Hepatocyte (in vitro differentiated cells): ENCODE measurements around the gene TFEB.

Experiments used
- EZH2 ChIP-seq: fragments of 200-600 bp; sonication (generic); IDR thresholded peaks from 2 replicates; pipeline ENCODE4 v1.6.1; 2016; ENCODE audit warnings: antibody characterized with exemption, mild to moderate bottlenecking, borderline replicate concordance
- TF ChIP-seq, protein P1 (sequence below): fragments of 200-600 bp; sonication (generic); IDR thresholded peaks from 2 replicates; pipeline ENCODE4 v1.5.1; 2016; ENCODE audit warnings: antibody characterized with exemption, mild to moderate bottlenecking; ENCODE audit not compliant: poor library complexity

DNA sequence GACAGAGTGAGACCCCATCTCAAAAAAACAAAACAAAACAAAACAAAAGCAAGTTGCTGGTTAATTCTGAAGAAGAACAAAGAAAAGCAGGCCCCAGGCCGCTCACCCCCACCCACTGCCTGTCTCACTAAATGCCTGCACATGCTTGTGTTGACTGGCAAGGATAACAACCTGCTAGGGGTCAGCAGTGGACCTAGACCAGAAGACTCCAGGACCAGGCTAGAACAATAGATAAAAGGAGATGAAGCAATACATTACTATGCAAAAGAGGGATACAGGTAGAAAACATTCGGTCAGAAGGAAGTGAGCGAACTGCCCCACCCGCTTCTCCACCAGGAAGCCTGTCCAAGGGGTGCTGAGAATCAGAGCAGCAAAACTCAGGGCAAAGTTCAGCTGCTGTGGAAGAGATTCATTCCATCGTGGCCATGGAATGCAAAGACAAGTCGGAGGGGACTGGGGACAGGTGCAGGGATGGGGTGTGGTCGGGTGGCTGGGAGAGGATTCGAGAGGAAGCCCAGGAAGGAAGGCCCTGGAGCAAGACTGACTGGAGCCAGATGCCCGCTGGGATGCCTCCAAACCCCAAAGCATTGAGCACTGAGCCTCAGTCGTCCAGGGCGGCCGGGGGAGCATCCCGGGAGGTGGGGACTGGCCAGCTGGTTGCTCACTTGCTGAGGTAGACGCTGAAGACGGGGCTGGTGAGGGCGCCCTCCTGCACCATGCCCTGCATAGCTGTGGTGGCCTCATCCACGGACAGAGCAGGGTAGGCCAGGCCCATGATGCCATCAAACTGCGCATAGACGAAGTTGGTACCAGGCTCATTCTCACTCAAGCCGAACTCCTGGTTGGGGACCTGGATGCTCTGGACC, 6.5 kb upstream of the TFEB start:
- TF ChIP-seq, protein P1, sequence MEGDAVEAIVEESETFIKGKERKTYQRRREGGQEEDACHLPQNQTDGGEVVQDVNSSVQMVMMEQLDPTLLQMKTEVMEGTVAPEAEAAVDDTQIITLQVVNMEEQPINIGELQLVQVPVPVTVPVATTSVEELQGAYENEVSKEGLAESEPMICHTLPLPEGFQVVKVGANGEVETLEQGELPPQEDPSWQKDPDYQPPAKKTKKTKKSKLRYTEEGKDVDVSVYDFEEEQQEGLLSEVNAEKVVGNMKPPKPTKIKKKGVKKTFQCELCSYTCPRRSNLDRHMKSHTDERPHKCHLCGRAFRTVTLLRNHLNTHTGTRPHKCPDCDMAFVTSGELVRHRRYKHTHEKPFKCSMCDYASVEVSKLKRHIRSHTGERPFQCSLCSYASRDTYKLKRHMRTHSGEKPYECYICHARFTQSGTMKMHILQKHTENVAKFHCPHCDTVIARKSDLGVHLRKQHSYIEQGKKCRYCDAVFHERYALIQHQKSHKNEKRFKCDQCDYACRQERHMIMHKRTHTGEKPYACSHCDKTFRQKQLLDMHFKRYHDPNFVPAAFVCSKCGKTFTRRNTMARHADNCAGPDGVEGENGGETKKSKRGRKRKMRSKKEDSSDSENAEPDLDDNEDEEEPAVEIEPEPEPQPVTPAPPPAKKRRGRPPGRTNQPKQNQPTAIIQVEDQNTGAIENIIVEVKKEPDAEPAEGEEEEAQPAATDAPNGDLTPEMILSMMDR: no peak
- no peak for TF ChIP-seq EZH2
